ENCODE measurements around the gene EPHA7.

The EPHA7 gene

DNA sequence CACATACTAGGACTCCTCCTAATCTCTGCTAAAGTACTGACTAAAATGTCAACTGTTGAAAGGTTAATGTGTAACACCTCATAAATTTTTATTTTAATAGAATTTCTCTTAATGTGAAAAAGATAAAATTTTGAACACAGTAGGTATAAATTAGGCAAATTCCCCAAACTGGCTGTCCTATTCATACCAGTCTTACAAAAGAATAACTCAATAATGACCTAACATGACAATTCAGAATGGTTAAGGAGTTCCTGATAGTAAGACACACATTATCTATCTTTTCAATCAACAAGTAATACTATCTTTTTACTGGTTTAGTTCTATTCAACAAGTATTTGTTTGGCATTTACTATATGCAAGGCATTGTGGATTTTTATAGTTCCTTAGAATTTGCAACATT lies 141.1 kb downstream of the EPHA7 start:
- Mint-ChIP-seq H3K4me3 (no peak overlapping the region), H3K9me3 (peaks cover 1% of the 10 kb centered on the region), H3K36me3 (ENCODE audit: low read depth) (no peaks in the 10 kb centered on the region), H3K27ac (no peak overlapping the region), H3K4me1 (ENCODE audit: low read depth) (no peaks in the 10 kb centered on the region), H3K27me3 (no peaks in the 10 kb centered on the region)
- DNase-seq, result no peak

DNA sequence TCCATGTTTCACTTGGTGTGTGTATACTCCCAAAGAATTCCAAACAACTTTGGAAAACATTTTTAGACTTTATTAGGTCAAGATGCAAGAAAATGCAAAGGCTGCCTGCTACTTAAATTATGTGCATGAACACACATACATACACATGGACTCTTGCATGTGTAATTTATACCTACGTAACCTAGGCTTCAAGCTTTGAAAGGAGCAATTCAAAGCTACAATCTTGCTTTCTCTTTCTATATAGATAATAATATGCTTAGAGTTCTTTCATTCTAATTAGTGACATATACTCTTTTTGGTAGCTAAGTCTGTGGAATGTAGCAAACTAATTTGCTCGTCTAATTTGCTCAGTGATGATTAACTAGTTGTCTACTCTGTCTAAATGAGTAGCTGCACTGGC lies 146.5 kb downstream of the EPHA7 start:
- Mint-ChIP-seq H3K4me3 (no peak overlapping the region), H3K36me3 (ENCODE audit: low read depth) (no peaks in the 10 kb centered on the region), H3K9me3 (no peaks in the 10 kb centered on the region), H3K4me1 (ENCODE audit: low read depth) (no peaks in the 10 kb centered on the region), H3K27ac (no peak overlapping the region), H3K27me3 (no peaks in the 10 kb centered on the region)
- no peak for DNase-seq

DNA sequence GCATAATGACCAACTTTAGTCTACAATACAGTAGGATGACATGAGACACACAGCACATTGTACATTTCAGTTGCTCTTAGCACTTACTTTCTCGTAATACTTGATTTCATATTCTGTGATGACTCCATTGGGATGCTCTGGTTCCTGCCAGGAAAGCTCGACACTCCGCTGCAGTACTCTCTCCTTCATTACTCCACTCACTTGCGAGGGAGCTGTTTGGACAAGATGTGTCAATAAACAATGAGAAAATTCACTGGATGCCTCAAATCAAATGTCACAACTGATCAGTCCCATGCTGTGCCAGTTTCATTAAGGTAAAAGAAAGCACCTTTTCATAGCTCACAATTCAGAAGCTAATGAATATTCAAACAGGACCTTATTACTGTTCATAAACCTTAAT lies 147.1 kb downstream of the EPHA7 start:
- Mint-ChIP-seq H3K4me1 (ENCODE audit: low read depth) (no peaks in the 10 kb centered on the region), H3K9me3 (no peaks in the 10 kb centered on the region), H3K36me3 (ENCODE audit: low read depth) (no peaks in the 10 kb centered on the region), H3K27me3 (no peaks in the 10 kb centered on the region), H3K4me3 (no peak overlapping the region), H3K27ac (no peak overlapping the region)
- no peak for DNase-seq

DNA sequence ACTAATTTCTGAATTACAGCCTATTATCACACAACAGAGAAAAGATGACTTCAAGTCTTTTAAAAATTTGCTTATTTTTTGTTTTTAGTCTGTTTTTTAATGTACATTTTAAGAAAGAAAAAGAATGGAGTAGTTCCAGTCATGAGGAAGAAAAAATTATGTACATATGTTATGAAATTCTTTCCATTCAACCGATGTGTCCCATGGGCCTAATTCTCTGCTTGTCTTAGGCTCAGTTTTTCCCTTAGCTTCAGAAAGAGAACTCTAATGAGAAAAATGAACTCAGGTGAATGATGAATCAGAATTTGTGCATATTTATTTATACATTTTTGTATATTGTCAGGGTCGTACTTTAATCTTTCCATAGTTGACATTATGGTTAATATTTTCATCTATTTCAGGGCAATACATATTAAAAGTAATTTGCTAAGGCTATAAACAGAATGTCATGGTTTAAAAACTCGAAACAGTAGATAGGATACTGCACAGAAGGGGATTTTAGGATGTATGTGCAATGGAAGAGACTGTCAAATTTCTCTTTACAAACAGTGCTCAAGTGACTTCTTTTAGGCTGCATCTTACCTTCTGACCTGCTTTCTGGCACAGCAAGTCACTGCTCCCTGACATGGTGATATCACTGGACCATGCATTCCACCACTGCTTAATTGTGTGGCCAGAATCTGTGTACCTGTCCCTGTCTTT lies 153.1 kb downstream of the EPHA7 start:
- Mint-ChIP-seq H3K27ac (no peak overlapping the region), H3K27me3 (no peaks in the 10 kb centered on the region), H3K9me3 (no peaks in the 10 kb centered on the region), H3K4me3 (no peak overlapping the region), H3K4me1 (ENCODE audit: low read depth) (no peaks in the 10 kb centered on the region), H3K36me3 (ENCODE audit: low read depth) (no peaks in the 10 kb centered on the region)
- DNase-seq, result no peak

DNA sequence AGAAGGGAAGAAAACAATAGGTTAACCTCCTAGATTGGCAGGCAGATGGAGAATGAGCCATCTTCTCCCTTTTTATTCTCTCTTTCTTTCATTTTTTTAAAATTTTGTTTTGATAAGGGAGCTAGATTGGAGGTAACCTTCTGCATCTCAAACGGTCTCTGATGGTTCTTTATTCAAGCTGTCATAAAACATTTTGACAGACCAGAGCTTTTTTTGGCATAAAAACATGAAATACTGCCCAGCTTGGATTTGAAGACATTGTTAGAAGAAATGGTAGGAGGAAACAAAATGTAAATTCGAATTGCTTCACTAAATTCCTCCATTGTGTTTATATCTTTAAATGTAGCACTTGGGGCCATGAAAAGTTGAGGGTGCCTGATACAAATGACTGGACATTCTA lies 158.5 kb downstream of the EPHA7 start:
- H3K27ac Mint-ChIP-seq, result no peak overlapping the region
- no peaks in the 10 kb centered on the region for H3K27me3 Mint-ChIP-seq
- H3K9me3 Mint-ChIP-seq, result no peaks in the 10 kb centered on the region
- DNase-seq, result no peak
- no peaks in the 10 kb centered on the region for H3K4me1 Mint-ChIP-seq (ENCODE audit: low read depth)
- no peaks in the 10 kb centered on the region for H3K36me3 Mint-ChIP-seq (ENCODE audit: low read depth)
- H3K4me3 Mint-ChIP-seq, result no peak overlapping the region

DNA sequence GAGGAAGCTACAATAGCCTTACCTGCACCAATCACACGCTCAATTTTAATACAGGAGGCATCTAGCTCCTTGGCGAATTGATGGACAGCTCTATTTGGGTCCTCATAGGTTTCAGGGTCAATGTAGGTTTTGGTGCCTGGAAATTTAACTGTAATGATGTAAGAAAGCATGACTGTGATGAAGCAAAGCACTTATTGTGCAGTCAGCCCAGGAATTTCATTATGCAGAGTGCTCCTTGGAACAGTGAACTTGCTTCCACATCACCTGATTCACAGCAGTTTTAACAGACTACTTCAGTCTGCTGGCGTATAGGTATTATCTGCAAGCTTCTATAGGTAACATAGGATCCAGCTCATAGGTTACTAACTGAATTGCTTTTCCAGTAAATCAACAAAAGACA lies 160.0 kb downstream of the EPHA7 start:
- H3K9me3 Mint-ChIP-seq, result no peaks in the 10 kb centered on the region
- H3K36me3 Mint-ChIP-seq (ENCODE audit: low read depth), result no peaks in the 10 kb centered on the region
- no peak overlapping the region for H3K27ac Mint-ChIP-seq

DNA sequence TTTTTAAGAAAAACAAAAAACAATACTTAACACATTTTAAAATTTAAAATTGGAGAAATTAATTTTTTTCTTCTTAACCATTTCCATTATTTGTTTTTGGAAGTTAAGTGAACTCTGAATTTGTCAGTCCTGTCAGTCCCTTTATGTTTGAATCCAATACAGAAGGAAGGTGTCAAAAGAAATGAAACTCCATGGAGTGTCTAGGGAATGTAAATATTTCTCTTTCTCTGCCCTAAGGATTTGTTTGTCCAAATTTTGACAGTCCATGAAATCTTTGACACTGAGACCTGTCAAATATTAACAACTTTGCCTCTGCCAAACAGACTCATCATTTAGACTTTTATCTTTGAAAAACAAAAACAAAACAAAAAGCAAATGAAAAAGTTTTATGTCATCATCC lies 166.4 kb downstream of the EPHA7 start:
- no peaks in the 10 kb centered on the region for H3K9me3 Mint-ChIP-seq
- DNase-seq, result no peak
- no peak overlapping the region for H3K27ac Mint-ChIP-seq
- H3K27me3 Mint-ChIP-seq, result no peaks in the 10 kb centered on the region
- no peak overlapping the region for H3K4me3 Mint-ChIP-seq
- no peaks in the 10 kb centered on the region for H3K36me3 Mint-ChIP-seq (ENCODE audit: low read depth)
- no peaks in the 10 kb centered on the region for H3K4me1 Mint-ChIP-seq (ENCODE audit: low read depth)

More for the DNA sequence above, 160.0 kb downstream of the EPHA7 start:
- no peak overlapping the region for H3K4me3 Mint-ChIP-seq
- H3K27me3 Mint-ChIP-seq, result no peaks in the 10 kb centered on the region
- DNase-seq, result no peak
- no peaks in the 10 kb centered on the region for H3K4me1 Mint-ChIP-seq (ENCODE audit: low read depth)

DNA sequence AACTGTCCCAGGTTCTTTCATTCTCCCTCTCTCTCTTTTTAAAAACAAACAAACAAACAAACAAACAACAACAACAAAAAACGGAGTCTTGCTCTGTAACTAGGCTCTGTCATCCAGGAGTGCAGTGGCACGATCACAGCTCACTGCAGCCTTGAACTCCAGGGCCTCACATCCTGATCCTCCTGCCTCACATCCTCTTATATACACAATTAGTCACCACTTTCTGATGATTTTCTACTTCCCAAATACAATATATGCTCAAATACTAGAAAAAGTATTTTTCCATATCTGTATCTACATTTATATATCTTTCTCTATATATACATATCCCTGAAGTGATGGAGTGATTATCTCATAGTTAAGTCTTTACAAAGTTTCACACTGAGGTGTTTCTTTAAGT lies 170.7 kb downstream of the EPHA7 start:
- no peak for DNase-seq
- Mint-ChIP-seq H3K4me1 (ENCODE audit: low read depth) (no peaks in the 10 kb centered on the region), H3K36me3 (ENCODE audit: low read depth) (no peaks in the 10 kb centered on the region), H3K27ac (no peak overlapping the region), H3K4me3 (no peak overlapping the region), H3K27me3 (no peaks in the 10 kb centered on the region), H3K9me3 (peaks cover 3% of the 10 kb centered on the region)

DNA sequence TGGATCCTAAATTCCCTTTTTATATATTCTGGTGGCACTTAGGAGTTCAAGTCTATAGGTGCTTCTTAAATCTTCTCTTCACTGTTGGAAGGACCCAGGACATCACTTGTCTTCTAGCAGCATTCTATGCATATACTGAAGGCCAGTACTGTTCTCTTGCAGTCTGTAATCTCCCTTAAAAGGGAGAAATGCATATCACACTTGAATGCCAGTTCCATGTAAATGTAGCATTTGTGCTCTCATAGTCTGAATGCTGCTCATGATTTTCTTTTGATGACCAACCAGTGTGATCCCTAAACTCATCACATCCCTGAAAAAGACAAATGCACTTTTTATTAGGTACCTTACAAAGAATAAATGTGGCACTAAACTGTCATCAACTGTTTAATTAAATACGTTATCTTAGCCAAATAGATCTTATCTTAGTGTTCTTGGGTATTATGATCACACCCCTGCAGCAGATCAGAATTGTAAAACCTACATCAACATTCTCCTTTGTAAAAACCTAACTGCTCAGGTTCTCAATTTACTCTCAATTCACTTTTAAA lies 176.1 kb downstream of the EPHA7 start:
- H3K4me1 Mint-ChIP-seq (ENCODE audit: low read depth), result no peaks in the 10 kb centered on the region
- no peaks in the 10 kb centered on the region for H3K27me3 Mint-ChIP-seq
- H3K27ac Mint-ChIP-seq, result no peak overlapping the region
- no peak overlapping the region for H3K4me3 Mint-ChIP-seq
- no peak for DNase-seq
- H3K36me3 Mint-ChIP-seq (ENCODE audit: low read depth), result no peaks in the 10 kb centered on the region
- H3K9me3 Mint-ChIP-seq, result peaks cover 8% of the 10 kb centered on the region

DNA sequence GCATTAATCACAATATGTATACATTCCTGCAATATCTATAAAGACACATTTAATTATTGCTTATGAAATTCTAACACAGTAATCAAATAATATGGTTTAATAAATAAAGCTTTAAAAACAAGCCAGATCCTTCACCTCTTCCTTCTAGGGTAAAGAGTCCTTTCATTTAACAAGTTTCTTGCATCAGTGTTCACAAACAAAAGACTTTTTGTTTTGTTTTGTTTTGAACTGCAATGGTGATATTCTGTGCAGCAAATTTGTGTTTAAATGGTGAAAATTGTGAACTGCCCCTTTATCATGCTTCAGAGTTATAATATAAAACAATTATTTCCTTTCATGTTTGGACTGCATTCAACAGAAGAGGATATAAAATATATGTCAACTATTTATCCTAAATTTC lies 177.3 kb downstream of the EPHA7 start:
- no peak for DNase-seq
- Mint-ChIP-seq H3K27me3 (no peaks in the 10 kb centered on the region), H3K4me1 (ENCODE audit: low read depth) (no peaks in the 10 kb centered on the region), H3K27ac (no peak overlapping the region), H3K4me3 (no peak overlapping the region), H3K36me3 (ENCODE audit: low read depth) (no peaks in the 10 kb centered on the region), H3K9me3 (peaks cover 10% of the 10 kb centered on the region)

DNA sequence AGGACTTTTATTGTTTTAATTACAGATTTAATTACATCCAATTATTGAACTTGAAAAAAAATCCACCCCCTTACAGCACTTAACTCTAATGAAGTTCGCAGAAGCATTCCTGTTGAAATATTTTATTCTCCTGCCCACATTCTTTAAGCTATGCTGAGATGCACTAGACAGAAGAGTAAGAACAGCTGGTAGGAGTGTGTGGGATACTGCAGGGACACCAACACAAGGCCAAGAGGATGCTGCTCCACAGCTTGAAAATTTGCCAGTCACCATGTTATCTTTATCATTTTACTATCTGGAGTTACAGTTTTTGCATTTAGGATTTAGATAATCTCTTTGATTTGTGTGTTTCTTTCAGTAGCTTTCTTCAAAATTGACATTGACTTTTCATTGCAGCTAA lies 180.7 kb downstream of the EPHA7 start:
- peaks cover 7% of the 10 kb centered on the region for H3K9me3 Mint-ChIP-seq
- no peak overlapping the region for H3K4me3 Mint-ChIP-seq
- no peak for DNase-seq
- H3K4me1 Mint-ChIP-seq (ENCODE audit: low read depth), result no peaks in the 10 kb centered on the region
- no peaks in the 10 kb centered on the region for H3K27me3 Mint-ChIP-seq
- H3K27ac Mint-ChIP-seq, result no peak overlapping the region
- H3K36me3 Mint-ChIP-seq (ENCODE audit: low read depth), result no peaks in the 10 kb centered on the region

DNA sequence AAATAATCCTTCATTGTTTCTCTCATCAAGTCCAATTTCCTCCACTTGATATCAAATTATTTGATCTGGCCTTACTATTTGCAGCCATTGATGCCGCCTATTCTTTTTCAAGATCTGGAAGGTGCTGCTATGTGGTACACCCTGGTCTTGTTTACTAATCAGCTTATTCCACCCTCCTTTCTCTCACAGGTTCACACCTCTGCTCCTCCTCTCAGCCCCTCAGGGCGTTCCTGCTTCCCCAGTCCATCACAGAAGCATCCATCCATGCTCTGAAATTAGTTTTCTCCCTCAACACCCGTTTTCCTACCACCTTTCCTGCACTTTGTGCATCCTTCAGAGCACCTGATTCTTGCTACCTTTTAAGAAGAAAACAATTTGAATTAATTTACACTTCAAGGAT lies 183.6 kb downstream of the EPHA7 start:
- Mint-ChIP-seq H3K27me3 (no peaks in the 10 kb centered on the region), H3K4me3 (no peak overlapping the region), H3K9me3 (peaks cover 7% of the 10 kb centered on the region), H3K27ac (no peak overlapping the region), H3K4me1 (ENCODE audit: low read depth) (no peaks in the 10 kb centered on the region), H3K36me3 (ENCODE audit: low read depth) (no peaks in the 10 kb centered on the region)
- DNase-seq, result no peak

DNA sequence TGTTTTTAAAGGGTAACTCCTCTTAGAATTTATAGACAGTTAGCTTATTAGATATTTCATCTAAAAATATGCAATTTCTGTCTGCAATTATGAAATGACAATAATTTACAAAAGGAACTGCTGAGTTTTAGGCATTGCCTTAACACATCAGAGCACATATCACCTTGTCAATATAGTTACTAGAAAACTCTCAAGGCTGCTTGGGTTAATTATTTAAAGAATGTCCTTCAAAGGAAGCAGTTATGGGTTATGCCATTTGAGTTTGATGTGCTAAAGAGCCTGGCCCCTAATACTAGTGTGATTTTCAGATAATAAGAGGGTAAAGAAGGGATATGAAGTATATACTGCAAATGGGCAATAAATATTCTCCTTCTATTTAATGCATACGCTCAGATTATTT lies 192.5 kb downstream of the EPHA7 start:
- no peaks in the 10 kb centered on the region for H3K36me3 Mint-ChIP-seq (ENCODE audit: low read depth)
- H3K4me1 Mint-ChIP-seq (ENCODE audit: low read depth), result no peaks in the 10 kb centered on the region
- no peaks in the 10 kb centered on the region for H3K27me3 Mint-ChIP-seq
- no peak overlapping the region for H3K27ac Mint-ChIP-seq
- peaks cover 7% of the 10 kb centered on the region for H3K9me3 Mint-ChIP-seq
- no peak for DNase-seq
- H3K4me3 Mint-ChIP-seq, result no peak overlapping the region

DNA sequence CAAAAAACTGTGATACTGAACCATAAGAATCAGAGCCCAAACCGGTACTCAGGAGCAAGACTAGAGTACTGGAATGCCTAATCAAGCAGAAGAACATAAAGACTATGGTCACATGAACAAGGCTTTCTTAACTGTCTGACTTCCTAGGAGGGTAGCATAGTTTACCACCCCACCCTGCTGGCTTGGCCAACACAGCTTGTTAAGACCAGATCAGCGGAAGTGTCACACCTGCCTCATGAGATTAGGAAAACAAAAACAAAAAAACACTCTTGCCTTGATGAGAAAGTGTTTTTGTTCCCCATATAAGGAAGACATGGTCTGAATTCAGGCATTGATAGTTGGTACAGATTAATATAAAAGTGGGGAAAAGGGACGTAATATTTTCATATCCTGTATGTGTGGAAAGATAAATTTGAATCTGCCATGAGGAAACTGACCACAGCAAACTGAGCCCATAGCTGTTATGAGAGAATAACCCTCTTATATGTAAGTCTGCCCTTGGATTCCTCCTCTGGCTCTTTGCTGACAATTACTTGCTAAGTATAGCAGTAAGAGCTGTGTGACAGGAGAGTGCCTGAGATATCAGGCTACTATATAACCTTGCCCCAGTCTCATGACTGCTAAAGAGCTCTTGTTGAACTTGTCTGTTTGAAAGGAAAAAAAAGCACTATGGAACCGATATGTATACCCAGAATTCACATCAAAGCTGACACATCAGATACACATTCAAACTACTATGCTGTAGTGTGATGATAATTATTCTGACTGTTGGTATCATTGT lies 197.1 kb downstream of the EPHA7 start:
- Mint-ChIP-seq H3K36me3 (ENCODE audit: low read depth) (no peaks in the 10 kb centered on the region), H3K9me3 (peaks cover 18% of the 10 kb centered on the region), H3K4me3 (no peak overlapping the region), H3K27ac (no peak overlapping the region), H3K4me1 (ENCODE audit: low read depth) (no peaks in the 10 kb centered on the region), H3K27me3 (no peaks in the 10 kb centered on the region)
- no peak for DNase-seq

DNA sequence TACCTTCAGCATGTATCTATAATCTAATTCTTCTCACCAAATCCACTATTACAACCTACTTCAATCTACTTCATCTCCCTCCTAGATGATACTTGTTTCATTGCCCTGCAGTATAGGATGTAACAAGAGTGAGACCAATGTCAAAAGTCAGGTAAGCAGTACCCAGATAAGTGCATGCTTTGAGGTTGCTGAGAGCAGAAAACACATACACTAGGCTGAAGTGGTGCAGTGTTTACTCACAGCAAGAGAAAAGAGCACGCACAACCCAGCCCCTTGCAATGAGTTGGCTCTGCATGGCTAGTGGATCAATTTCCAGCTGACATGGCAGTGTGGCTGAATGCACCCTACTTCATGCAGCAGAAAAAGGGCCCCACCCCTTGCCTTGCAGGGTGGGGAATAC lies 199.9 kb downstream of the EPHA7 start:
- DNase-seq, result no peak

More for the DNA sequence above, 199.9 kb downstream of the EPHA7 start:
- peaks cover 25% of the 10 kb centered on the region for H3K9me3 Mint-ChIP-seq
- no peak overlapping the region for H3K27ac Mint-ChIP-seq
- no peaks in the 10 kb centered on the region for H3K4me1 Mint-ChIP-seq (ENCODE audit: low read depth)
- H3K4me3 Mint-ChIP-seq, result no peak overlapping the region
- no peaks in the 10 kb centered on the region for H3K27me3 Mint-ChIP-seq
- no peaks in the 10 kb centered on the region for H3K36me3 Mint-ChIP-seq (ENCODE audit: low read depth)
